ENCODE measurements around the gene FHL3.

GRCh38 chr1:37949524-37950152 is 55.7 kb downstream of the FHL3 start:
- no peak for TF ChIP-seq POLR2A (IDR thresholded peaks at IDR 0.05)
- TF ChIP-seq CTCF (IDR thresholded peaks at IDR 0.05) = no peak
